ENCODE results near the gene GNAI3. TPM values are rescaled to one million over a fixed set of nuclear protein-coding genes. Genes with fewer than 3 reads are reported as not detected.
A peak's percentile ranks its signal among the peaks of the same experiment; 100 is the strongest.

GNAI3 gene
- total RNA-seq, 1 experiment from 2014 or later = 12.8 TPM

GRCh38 chr1:109543988-109544735 is 4.3 kb upstream of the GNAI3 start:
- H3K4me1 ChIP-seq (ENCODE audit: insufficient read depth, low read length, poor library complexity, severe bottlenecking) = peaks cover 7% of the 10 kb centered on the region
- BruUV-seq (replicated peaks) = no TSS peak
- H3K4me3 ChIP-seq (ENCODE audit: low read depth, low read length, poor library complexity, severe bottlenecking) = no peak overlapping the region
- ChIA-PET POLR2A (ENCODE audit: low non-redundant PET) (interaction anchor here (0.6 kb wide), 1 partner anchor 31 kb away, joined by 3 read pairs; no protein-coding TSS in a partner anchor), CTCF (interaction anchor here (3.1 kb wide), 1 partner anchor 229 kb away, joined by 23 read pairs; no protein-coding TSS in a partner anchor)
- DNase-seq (ENCODE audit: low spot score) = no peak
- no peaks in the 10 kb centered on the region for H3K9me3 ChIP-seq (ENCODE audit: low read depth, low read length, poor library complexity, severe bottlenecking)
- no peak overlapping the region for H3K27ac ChIP-seq (ENCODE audit: low read depth, low read length, poor library complexity, severe bottlenecking)
- TF ChIP-seq EZH2 (IDR thresholded peaks at IDR 0.05; ENCODE audit: borderline replicate concordance, low read depth, low read length, poor library complexity, severe bottlenecking) = no peak
- TF ChIP-seq CTCF (conservative IDR thresholded peaks at IDR 0.05; ENCODE audit: low read depth, low read length) = no peak
- no peaks in the 10 kb centered on the region for H3K36me3 ChIP-seq (ENCODE audit: insufficient read depth, low read length, poor library complexity, severe bottlenecking)
- H3K27me3 ChIP-seq (replicated peaks; ENCODE audit: insufficient read depth, low read depth, low read length, poor library complexity) = no peaks in the 10 kb centered on the region
- intact Hi-C loops (cut with micrococcal nuclease; ENCODE audit: unreplicated experiment) = no loop called here

GRCh38 chr1:109546311-109547109 is 1.9 kb upstream of the GNAI3 start:
- Histone ChIP-seq H3K27ac (ENCODE audit: low read depth, low read length, poor library complexity, severe bottlenecking) (peak overlapping the region; percentile 94), H3K4me3 (ENCODE audit: low read depth, low read length, poor library complexity, severe bottlenecking) (peak overlapping the region; percentile 95), H3K27me3 (replicated peaks; ENCODE audit: insufficient read depth, low read depth, low read length, poor library complexity) (no peaks in the 10 kb centered on the region), H3K36me3 (ENCODE audit: insufficient read depth, low read length, poor library complexity, severe bottlenecking) (no peaks in the 10 kb centered on the region), H3K9me3 (ENCODE audit: low read depth, low read length, poor library complexity, severe bottlenecking) (no peaks in the 10 kb centered on the region), H3K4me1 (ENCODE audit: insufficient read depth, low read length, poor library complexity, severe bottlenecking) (peaks cover 21% of the 10 kb centered on the region)
- no TSS peak for BruUV-seq (replicated peaks)
- intact Hi-C loops (cut with micrococcal nuclease; ENCODE audit: unreplicated experiment) = loop anchor here (1.0 to 5.0 kb wide), 4 partner anchors 76 to 438 kb away; partner anchors contain the start of gene AHCYL1
- TF ChIP-seq CTCF (conservative IDR thresholded peaks at IDR 0.05; ENCODE audit: low read depth, low read length) (peak; percentile 90), EZH2 (IDR thresholded peaks at IDR 0.05; ENCODE audit: borderline replicate concordance, low read depth, low read length, poor library complexity, severe bottlenecking) (no peak)
- POLR2A ChIA-PET (ENCODE audit: low non-redundant PET) = no interaction called here
- CTCF ChIA-PET = interaction anchor here (0.8 to 3.1 kb wide), 15 partner anchors 10 to 438 kb away, joined by 3 to 33 read pairs (median 5); partner anchors contain the start of genes AHCYL1 and GSTM1
- DNase-seq (ENCODE audit: low spot score) = peak; percentile 95

- TF ChIP-seq EZH2 (IDR thresholded peaks at IDR 0.05; ENCODE audit: borderline replicate concordance, low read depth, low read length, poor library complexity, severe bottlenecking) (no peak), CTCF (conservative IDR thresholded peaks at IDR 0.05; ENCODE audit: low read depth, low read length) (no peak)
- ChIA-PET POLR2A (ENCODE audit: low non-redundant PET) (interaction anchor here (0.6 to 0.9 kb wide), 3 partner anchors 57 to 136 kb away, joined by 3 read pairs; no protein-coding TSS in a partner anchor), CTCF (interaction anchor here (1.1 to 3.1 kb wide), 6 partner anchors 83 to 437 kb away, joined by 3 to 33 read pairs (median 7); partner anchors contain the start of gene AHCYL1)
- Histone ChIP-seq H3K27ac (ENCODE audit: low read depth, low read length, poor library complexity, severe bottlenecking) (peak overlapping the region; percentile 94), H3K36me3 (ENCODE audit: insufficient read depth, low read length, poor library complexity, severe bottlenecking) (no peaks in the 10 kb centered on the region), H3K4me3 (ENCODE audit: low read depth, low read length, poor library complexity, severe bottlenecking) (peak overlapping the region; percentile 95), H3K4me1 (ENCODE audit: insufficient read depth, low read length, poor library complexity, severe bottlenecking) (peaks cover 22% of the 10 kb centered on the region), H3K27me3 (replicated peaks; ENCODE audit: insufficient read depth, low read depth, low read length, poor library complexity) (no peaks in the 10 kb centered on the region), H3K9me3 (ENCODE audit: low read depth, low read length, poor library complexity, severe bottlenecking) (no peaks in the 10 kb centered on the region)
- DNase-seq (ENCODE audit: low spot score) = peak; percentile 26
- intact Hi-C loops (cut with micrococcal nuclease; ENCODE audit: unreplicated experiment) = loop anchor here (5.0 kb wide), 2 partner anchors 75 to 95 kb away; no protein-coding TSS in a partner anchor
- TSS peak; percentile 93 for BruUV-seq (replicated peaks)
Measured at GRCh38 chr1:109547463-109548320, 723 bp upstream of the GNAI3 start.
